Measurements from ENCODE around the gene GRIP2.

The GRIP2 gene

GRCh38 chr3:14445773-14446172, 94.4 kb downstream of the GRIP2 start (continued):
- no peak for TF ChIP-seq PATZ1 (CRISPR knock-in tag; IDR thresholded peaks at IDR 0.05; ENCODE audit: borderline replicate concordance)
- no peak for TF ChIP-seq ARNTL (CRISPR knock-in tag; IDR thresholded peaks at IDR 0.05; ENCODE audit: borderline replicate concordance, low read depth)

DNA sequence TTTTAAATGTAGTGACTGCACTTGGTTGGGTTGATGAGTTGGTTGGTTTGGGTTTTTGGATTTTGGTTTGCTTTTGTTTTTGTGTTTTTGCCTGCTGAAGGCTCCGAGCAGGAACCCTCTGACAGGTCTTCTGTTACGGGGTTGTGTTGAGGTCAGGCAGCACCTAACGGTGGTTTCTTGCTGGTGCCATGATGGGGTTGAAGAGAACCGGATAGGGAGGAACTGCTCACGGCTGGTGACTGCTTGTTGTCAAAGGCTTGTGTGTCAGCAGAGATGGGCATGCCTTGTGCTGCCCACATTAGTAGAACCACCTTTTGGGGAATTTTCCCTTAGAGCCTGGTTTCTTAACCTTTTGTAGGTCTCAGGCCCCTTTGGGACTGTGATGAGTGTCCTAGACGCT, 95.8 kb downstream of the GRIP2 start:
- no peak for TF ChIP-seq ZFP3 (CRISPR knock-in tag; IDR thresholded peaks at IDR 0.05)
- TF ChIP-seq ARNTL (CRISPR knock-in tag; IDR thresholded peaks at IDR 0.05; ENCODE audit: borderline replicate concordance, low read depth): no peak
- TF ChIP-seq TOX (CRISPR knock-in tag; IDR thresholded peaks at IDR 0.05; ENCODE audit: borderline replicate concordance): no peak
- no peak for TF ChIP-seq ZNF70 (CRISPR knock-in tag; IDR thresholded peaks at IDR 0.05)
- no peak for TF ChIP-seq BACH2 (CRISPR knock-in tag; IDR thresholded peaks at IDR 0.05; ENCODE audit: borderline replicate concordance)
- no peak for TF ChIP-seq ISL1 (CRISPR knock-in tag; IDR thresholded peaks at IDR 0.05)
- no peak for TF ChIP-seq GLIS3 (CRISPR knock-in tag; IDR thresholded peaks at IDR 0.05)
- TF ChIP-seq PPARA (CRISPR knock-in tag; IDR thresholded peaks at IDR 0.05; ENCODE audit: borderline replicate concordance): no peak
- TF ChIP-seq, protein P1, sequence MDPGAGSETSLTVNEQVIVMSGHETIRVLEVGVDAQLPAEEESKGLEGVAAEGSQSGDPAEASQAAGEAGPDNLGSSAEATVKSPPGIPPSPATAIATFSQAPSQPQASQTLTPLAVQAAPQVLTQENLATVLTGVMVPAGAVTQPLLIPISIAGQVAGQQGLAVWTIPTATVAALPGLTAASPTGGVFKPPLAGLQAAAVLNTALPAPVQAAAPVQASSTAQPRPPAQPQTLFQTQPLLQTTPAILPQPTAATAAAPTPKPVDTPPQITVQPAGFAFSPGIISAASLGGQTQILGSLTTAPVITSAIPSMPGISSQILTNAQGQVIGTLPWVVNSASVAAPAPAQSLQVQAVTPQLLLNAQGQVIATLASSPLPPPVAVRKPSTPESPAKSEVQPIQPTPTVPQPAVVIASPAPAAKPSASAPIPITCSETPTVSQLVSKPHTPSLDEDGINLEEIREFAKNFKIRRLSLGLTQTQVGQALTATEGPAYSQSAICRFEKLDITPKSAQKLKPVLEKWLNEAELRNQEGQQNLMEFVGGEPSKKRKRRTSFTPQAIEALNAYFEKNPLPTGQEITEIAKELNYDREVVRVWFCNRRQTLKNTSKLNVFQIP (CRISPR knock-in tag; IDR thresholded peaks at IDR 0.05; ENCODE audit: borderline replicate concordance, low read depth): no peak
- no peak for TF ChIP-seq SNAI2 (CRISPR knock-in tag; IDR thresholded peaks at IDR 0.05)
- no peak for TF ChIP-seq TCF4 (CRISPR knock-in tag; IDR thresholded peaks at IDR 0.05; ENCODE audit: borderline replicate concordance)
- ATAC-seq: no peak

DNA sequence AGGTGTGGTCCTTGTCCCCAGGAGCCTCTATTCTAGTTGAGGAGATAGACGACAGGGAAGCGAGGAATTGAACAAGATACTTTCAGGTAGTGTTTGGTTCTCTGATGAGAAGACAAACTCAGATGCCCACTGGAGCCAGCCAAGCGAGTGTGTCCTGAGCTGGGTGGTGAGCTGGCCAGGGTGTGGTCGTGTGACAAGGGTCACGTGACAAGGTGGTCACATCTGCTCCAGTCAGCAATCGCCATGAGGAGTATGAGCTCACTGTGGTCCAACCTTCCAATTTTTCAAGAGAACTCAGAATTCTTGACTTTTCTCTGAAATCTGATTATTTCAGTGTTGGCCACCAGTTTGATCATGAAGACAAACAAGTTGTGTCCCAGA, 98.2 kb downstream of the GRIP2 start:
- ATAC-seq: no peak
- TF ChIP-seq, protein P2, sequence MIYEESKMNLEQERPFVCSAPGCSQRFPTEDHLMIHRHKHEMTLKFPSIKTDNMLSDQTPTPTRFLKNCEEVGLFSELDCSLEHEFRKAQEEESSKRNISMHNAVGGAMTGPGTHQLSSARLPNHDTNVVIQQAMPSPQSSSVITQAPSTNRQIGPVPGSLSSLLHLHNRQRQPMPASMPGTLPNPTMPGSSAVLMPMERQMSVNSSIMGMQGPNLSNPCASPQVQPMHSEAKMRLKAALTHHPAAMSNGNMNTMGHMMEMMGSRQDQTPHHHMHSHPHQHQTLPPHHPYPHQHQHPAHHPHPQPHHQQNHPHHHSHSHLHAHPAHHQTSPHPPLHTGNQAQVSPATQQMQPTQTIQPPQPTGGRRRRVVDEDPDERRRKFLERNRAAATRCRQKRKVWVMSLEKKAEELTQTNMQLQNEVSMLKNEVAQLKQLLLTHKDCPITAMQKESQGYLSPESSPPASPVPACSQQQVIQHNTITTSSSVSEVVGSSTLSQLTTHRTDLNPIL (CRISPR knock-in tag; IDR thresholded peaks at IDR 0.05; ENCODE audit: low read depth): no peak
- TF ChIP-seq PPARA (CRISPR knock-in tag; IDR thresholded peaks at IDR 0.05; ENCODE audit: borderline replicate concordance) (no peak), GLIS3 (CRISPR knock-in tag; IDR thresholded peaks at IDR 0.05) (no peak), ARNTL (CRISPR knock-in tag; IDR thresholded peaks at IDR 0.05; ENCODE audit: borderline replicate concordance, low read depth) (no peak), ZFP3 (CRISPR knock-in tag; IDR thresholded peaks at IDR 0.05) (no peak), TCF4 (CRISPR knock-in tag; IDR thresholded peaks at IDR 0.05; ENCODE audit: borderline replicate concordance) (no peak)
- TF ChIP-seq, protein P1 (CRISPR knock-in tag; IDR thresholded peaks at IDR 0.05; ENCODE audit: borderline replicate concordance, low read depth): no peak

DNA sequence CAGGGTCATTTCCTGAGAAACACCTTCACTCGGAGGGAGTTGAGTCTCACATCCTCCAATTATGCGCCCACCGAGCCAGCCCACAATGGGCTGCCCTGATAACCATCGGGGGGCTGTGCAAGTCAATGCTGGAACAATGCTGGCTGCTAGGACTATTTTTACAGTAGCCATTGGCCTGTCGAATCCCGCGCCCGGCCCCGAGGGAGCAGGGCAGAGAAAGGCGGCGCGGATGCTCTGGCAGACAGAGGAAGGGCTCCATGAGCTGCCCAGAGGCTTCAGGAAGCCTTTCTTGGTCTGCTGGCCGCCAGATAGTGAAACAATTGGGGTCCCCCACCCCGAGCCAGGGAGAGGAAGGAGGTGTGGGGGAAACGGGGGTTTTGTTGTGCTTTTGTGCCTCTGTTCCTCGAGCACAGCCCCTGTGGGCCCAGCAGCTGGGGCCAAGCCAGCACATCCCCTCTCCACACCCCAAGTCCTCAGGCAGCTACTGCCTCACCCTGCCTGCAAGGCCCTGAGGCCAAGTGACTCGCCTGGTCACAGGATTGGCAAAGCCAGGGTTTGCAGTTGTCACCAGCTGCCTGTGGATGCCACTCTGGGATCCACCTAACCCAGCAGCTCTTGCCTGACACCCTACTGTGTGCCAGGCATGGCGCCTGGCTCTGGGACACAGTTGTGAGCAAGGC, 98.8 kb downstream of the GRIP2 start:
- TF ChIP-seq ARNTL (CRISPR knock-in tag; IDR thresholded peaks at IDR 0.05; ENCODE audit: borderline replicate concordance, low read depth) (no peak), ESRRG (CRISPR knock-in tag; IDR thresholded peaks at IDR 0.05) (no peak), RARB (CRISPR knock-in tag; IDR thresholded peaks at IDR 0.05) (no peak)
- ATAC-seq: no peak

DNA sequence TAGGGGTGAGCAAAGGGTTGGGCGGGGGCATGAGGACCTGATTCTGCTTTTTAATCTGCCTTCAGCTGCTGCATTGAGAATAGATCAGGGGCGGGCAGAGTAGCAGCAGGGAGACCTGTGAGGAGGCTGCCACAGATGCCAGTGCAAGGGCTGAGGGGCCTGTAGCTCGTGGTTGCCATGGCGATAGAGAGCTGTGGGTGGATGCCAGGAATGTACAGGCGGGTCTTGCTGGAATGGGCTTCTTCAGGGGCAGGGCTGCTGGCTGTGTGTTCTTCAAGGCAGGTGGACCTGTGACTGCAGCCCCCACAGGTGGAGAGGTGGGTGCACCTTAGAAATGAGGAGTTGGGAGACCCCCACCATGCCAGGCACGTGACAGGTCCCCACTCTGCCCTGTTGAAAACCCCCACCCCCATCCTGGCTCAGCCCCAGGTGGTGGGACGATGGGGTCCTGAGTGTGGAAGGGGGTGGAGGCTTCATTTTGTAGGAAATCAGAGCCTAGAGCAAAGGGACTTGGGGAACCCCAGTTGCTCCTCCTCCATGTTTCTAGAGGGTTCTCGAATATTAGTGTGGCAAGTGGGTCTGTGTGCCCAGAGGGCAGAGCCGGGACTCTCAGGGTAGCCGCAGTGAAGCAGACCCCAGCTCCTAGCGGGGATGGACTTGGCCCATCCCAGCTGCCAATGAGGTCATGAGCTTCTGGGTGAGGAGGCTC, 99.5 kb downstream of the GRIP2 start:
- TF ChIP-seq ZNF8 (CRISPR knock-in tag; IDR thresholded peaks at IDR 0.05) (no peak), ZC3H10 (CRISPR knock-in tag; IDR thresholded peaks at IDR 0.05) (no peak), BACH2 (CRISPR knock-in tag; IDR thresholded peaks at IDR 0.05; ENCODE audit: borderline replicate concordance) (no peak), PPARA (CRISPR knock-in tag; IDR thresholded peaks at IDR 0.05; ENCODE audit: borderline replicate concordance) (no peak), ZFP3 (CRISPR knock-in tag; IDR thresholded peaks at IDR 0.05) (no peak), SNAI2 (CRISPR knock-in tag; IDR thresholded peaks at IDR 0.05) (no peak), TOX (CRISPR knock-in tag; IDR thresholded peaks at IDR 0.05; ENCODE audit: borderline replicate concordance) (no peak)
- TF ChIP-seq, protein P2 (CRISPR knock-in tag; IDR thresholded peaks at IDR 0.05; ENCODE audit: low read depth): no peak
- ATAC-seq: peak; percentile 77
